LHCN-M2 (cell line): Measurements from ENCODE around the gene TNFRSF12A. TPM values are rescaled to one million over a fixed set of nuclear protein-coding genes. Genes with fewer than 3 reads are reported as not detected.

Experiments
- DNase-seq: peaks from one replicate; pipeline ENCODE4 v3.0.0-alpha.2; 2012; ENCODE audit warnings: low read depth
- total RNA-seq: library from RNA; depleted of rRNA; stranded (reverse); fragments of >200 nt; gene quantifications from 2 replicates; pipeline ENCODE4 v1.2.3, GENCODE V29; 2014

Gene TNFRSF12A
- total RNA-seq, 1 experiment from 2014 or later, result 574 TPM

DNA sequence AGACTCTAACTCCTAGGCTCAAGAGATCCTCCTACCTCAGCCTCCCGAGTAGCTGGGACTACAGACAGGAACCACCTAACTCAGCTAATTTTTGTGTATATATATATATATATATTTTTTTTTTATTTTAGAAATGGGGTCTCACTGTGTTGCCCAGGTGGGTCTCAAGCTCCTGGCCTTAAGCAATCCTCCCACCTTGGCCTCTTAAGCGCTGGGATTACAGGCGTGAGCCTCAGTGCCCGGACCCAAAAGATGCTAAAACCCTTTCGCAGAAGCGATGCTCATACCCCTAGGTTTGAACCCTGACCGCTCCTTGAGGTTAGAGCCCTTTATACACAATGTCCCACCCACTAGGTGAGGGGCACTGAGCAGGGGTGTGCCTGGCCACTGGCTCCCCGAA is 9.7 kb upstream of the TNFRSF12A start:
- no peak for DNase-seq

- DNase-seq, result no peak
Observed at GRCh38 chr16:3012246-3012645, 7.9 kb upstream of the TNFRSF12A start.

GRCh38 chr16:3012828-3013420 is 7.2 kb upstream of the TNFRSF12A start, which contains the start of gene CLDN9:
CLDN9 (plus strand) TSS chr16:3012923; CDS start chr16:3013363, 440 bp downstream.
- DNase-seq, result no peak

DNA sequence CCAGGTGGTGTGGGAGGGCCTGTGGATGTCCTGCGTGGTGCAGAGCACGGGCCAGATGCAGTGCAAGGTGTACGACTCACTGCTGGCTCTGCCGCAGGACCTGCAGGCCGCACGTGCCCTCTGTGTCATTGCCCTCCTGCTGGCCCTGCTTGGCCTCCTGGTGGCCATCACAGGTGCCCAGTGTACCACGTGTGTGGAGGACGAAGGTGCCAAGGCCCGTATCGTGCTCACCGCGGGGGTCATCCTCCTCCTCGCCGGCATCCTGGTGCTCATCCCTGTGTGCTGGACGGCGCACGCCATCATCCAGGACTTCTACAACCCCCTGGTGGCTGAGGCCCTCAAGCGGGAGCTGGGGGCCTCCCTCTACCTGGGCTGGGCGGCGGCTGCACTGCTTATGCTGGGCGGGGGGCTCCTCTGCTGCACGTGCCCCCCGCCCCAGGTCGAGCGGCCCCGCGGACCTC is 6.6 kb upstream of the TNFRSF12A start:
- no peak for DNase-seq

GRCh38 chr16:3013998-3014690 is 6.0 kb upstream of the TNFRSF12A start:
- no peak for DNase-seq

DNA sequence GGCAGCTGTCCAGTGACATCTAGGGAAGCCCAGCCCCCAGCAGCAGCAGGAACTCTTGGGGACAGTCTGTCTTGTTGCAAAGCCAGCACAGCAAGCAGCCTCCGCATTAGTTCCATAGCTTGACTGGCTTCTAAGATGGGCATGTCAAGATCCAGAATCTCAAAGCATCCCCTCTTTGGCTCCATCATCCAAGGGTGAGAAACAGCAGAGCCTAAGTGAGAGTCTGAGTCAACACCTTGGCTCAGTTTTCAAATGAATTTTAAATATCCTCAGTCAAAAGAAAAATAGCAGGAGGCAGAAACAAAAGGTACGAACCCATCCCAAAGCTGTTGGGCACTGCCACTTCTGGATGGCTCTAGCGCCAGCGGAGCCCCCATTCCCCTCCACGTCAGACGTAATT is 5.2 kb upstream of the TNFRSF12A start:
- DNase-seq, result no peak

- no peak for DNase-seq
Observed at GRCh38 chr16:3015865-3016521, 4.2 kb upstream of the TNFRSF12A start.

- DNase-seq, result no peak
Observed at GRCh38 chr16:3017344-3017743, 2.8 kb upstream of the TNFRSF12A start.

- no peak for DNase-seq
Observed at GRCh38 chr16:3017794-3018506, 2.2 kb upstream of the TNFRSF12A start, which contains the start of gene CLDN6. CLDN6 (minus strand) TSS chr16:3018183; CDS start chr16:3016021, 2,162 bp downstream.

GRCh38 chr16:3019594-3020246 is 448 bp upstream of the TNFRSF12A start:
- DNase-seq, result no peak

DNA sequence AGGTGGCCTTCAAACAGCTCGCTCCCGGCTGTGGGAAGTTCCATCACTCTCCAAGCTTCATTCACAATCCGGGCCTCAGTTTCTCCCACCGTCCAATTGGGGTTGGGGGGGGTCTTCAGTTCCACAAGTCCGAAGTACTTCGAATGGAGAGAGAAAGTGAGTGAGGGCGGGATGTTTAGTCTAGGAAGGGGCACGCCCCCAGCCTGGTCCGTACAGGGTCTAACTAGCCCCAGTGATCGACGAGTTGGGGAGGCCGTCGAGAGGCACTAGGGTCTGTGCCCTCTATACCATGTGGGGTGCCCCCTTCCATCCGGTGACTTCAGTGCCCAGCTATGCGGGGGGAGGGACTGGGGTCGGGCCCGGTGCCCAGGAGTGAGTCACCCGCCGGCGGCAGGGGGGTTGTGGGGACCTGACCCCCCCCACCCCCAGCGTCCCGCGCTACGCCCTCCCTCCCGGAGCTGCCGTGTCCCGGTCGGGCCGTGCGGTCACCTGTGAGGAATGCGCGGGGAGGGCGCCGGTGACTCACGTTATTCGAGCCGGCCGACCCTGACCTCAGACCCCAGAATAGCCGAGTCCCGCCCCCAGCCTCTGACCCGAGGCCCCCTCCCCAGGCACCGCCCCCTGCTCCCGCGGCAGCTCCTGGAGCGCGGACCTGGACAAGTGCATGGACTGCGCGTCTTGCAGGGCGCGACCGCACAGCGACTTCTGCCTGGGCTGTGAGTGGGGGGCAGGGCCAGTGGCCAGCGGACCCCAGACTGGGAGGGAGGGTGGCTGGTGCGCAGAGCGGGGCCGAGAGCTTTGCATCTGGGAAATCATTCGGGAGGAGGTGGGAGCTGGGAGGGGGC is 658 bp downstream of the TNFRSF12A start:
- peak; percentile 93 for DNase-seq

GRCh38 chr16:3021449-3022207 is 1.5 kb downstream of the TNFRSF12A start:
- DNase-seq, result peak; percentile 97

DNA sequence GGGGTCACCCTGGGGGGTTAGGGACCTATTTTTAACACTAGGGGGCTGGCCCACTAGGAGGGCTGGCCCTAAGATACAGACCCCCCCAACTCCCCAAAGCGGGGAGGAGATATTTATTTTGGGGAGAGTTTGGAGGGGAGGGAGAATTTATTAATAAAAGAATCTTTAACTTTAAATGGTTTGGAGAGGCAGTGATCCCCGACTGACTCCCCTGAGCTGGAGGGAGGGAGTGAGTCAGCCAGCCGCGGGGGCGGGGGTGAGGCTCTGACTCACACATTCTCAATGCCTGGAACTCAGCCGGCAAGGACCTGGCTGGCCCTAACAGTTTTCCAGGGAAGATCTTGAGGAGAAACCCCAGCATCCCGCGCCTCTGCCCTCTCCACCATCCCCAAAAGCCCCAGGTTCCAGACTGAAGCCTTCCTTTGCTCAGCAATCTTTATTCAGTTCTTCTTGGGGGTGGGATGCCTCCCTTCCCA is 2.1 kb downstream of the TNFRSF12A start:
- peak; percentile 96 for DNase-seq

DNA sequence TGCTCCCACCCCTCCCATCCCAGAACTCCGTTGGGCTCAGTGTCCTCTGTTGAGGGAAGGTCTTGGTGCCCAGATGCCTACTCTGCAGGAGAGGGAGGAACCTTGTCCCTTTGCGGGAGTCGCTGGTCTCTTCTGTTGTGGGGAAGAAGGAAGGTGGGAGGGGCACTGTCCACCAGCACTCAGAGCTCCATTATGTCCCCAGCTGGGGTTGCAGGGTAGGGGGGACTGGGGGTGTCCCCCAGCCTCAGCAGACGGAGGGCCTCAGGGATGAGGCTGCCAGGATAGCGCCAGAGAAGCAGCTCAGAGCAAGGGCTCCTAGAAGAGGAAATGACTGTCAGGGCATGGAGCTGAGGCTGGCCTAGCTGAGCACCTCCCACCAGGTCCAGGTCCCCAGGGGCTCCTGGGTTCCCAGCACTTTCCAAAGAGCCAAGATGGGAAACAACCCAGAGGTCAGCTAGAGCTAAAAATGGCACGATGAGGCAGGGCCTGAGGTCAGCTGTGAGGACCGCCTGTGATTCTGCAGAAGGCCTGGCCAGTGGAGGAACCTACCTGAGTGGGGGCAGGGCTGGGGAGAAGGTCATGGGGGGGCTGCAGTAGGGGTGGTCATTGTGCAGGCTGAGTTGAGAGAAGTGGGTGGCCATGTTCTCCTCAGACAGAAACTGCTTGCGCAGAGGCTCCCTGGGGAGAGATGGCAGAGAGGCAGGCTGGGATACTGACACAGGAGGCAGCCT is 2.7 kb downstream of the TNFRSF12A start:
- peak; percentile 85 for DNase-seq

DNA sequence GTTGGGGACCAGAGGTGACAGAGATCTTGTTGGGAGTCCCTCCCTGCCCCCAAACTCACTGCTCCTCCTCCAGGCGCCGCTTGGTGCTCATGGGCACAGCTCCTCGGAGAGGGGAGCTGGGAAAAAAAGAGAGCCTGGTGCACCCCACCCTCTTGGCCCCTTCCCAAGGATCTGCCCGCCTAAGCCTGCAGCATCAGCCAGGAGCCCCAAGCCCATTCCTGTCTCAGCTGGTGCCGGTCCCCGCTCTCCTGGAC is 3.2 kb downstream of the TNFRSF12A start:
- DNase-seq, result peak; percentile 88

- peak; percentile 98 for DNase-seq
Observed at GRCh38 chr16:3023669-3024478, 3.7 kb downstream of the TNFRSF12A start, which contains the start of the genes HCFC1R1 and THOC6. HCFC1R1 (minus strand) TSS chr16:3023942; CDS start chr16:3023941, 1 bp downstream. THOC6 (plus strand) TSS chr16:3024035; CDS start chr16:3024327, 292 bp downstream.

DNA sequence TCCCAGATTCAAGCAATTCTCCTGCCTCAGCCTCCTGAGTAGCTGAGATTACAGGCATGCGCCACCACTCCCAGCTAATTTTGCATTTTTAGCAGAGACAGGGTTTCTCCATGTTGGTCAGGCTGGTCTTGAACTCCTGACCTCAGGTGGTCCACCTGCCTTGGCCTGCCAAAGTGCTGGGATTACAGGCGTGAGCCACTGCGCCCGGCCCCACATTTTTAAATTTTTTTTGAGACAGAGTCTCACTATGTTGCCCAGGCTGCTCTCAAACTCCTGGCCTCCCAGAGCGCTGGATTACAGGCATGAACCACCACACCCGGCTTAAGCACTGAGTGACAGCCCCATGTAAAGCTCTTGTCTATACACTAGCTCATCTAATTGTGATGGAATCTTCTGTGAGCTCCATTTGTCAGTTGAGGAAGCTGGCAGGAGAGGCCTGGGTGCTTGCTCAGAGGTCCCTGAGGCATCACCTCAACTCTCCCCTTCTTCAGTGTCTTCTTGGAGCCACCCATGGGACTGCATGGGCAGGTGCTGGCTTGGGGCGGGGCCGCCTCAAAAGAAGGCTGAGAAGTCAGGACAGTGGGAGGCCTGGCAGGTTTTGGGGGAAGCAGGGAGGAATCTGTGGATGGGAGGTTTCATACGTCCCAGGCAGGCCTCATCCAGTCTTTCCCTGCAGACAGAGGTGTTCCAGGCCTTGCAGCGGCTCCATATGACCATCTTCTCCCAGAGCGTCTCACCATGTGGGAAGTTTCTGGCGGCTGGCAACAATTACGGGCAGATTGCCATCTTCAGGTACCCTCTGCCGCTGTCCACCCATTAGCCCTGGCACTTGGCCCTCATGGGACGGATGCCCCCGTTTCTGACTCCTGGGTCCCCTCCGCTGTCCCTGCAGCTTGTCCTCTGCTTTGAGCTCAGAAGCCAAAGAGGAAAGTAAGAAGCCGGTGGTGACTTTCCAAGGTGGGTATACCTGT is 5.1 kb downstream of the TNFRSF12A start:
- no peak for DNase-seq
